Hepatocyte (in vitro differentiated cells): ENCODE measurements around the gene WDFY2. TPM values are rescaled to one million over a fixed set of nuclear protein-coding genes. Genes with fewer than 3 reads are reported as not detected.

Source experiments
- DNase-seq: peaks from one replicate; pipeline ENCODE4 v3.0.0-alpha.2; 2016; ENCODE audit warnings: low spot score
- H2AFZ ChIP-seq: fragments of 200-600 bp; sonication (generic); 2 replicates; pipeline ENCODE4 v1.6.0; 2016; ENCODE audit warnings: antibody characterized with exemption, mild to moderate bottlenecking
- H3K27ac ChIP-seq: fragments of 200-600 bp; sonication (generic); 2 replicates; pipeline ENCODE4 v1.5.1; 2016; ENCODE audit warnings: mild to moderate bottlenecking
- H3K27me3 ChIP-seq: fragments of 200-600 bp; sonication (generic); 2 replicates; pipeline ENCODE4 v1.6.1; 2016
- H3K36me3 ChIP-seq: fragments of 200-600 bp; sonication (generic); replicated peaks from 2 replicates; pipeline ENCODE4 v1.5.1; 2016; ENCODE audit warnings: low read depth; ENCODE audit not compliant: insufficient read depth
- H3K4me1 ChIP-seq: fragments of 200-600 bp; sonication (generic); 2 replicates; pipeline ENCODE4 v1.5.1; 2016; ENCODE audit warnings: mild to moderate bottlenecking, moderate library complexity; ENCODE audit not compliant: insufficient read depth
- H3K4me2 ChIP-seq: fragments of 200-600 bp; sonication (generic); 2 replicates; pipeline ENCODE4 v1.6.0; 2016
- H3K4me3 ChIP-seq: fragments of 200-600 bp; sonication (generic); 2 replicates; pipeline ENCODE4 v1.5.1; 2016; ENCODE audit warnings: mild to moderate bottlenecking
- H3K79me2 ChIP-seq: fragments of 200-600 bp; sonication (generic); 2 replicates; pipeline ENCODE4 v1.6.0; 2017; ENCODE audit warnings: mild to moderate bottlenecking
- H3K9me2 ChIP-seq: fragments of 200-600 bp; sonication (generic); replicated peaks from 2 replicates; pipeline ENCODE4 v1.6.0; 2017; ENCODE audit warnings: mild to moderate bottlenecking; ENCODE audit not compliant: insufficient read depth
- H3K9me3 ChIP-seq: fragments of 200-600 bp; sonication (generic); 2 replicates; pipeline ENCODE4 v1.5.1; 2016; ENCODE audit warnings: low read depth, mild to moderate bottlenecking
- H4K20me1 ChIP-seq: fragments of 200-600 bp; sonication (generic); 2 replicates; pipeline ENCODE4 v1.6.0; 2016; ENCODE audit warnings: mild to moderate bottlenecking; ENCODE audit not compliant: insufficient read depth, poor library complexity, severe bottlenecking
- CTCF ChIP-seq: fragments of 200-600 bp; sonication (generic); IDR thresholded peaks from 2 replicates; pipeline ENCODE4 v1.5.1; 2016; ENCODE audit warnings: antibody characterized with exemption, mild to moderate bottlenecking; ENCODE audit not compliant: poor library complexity
- EZH2 ChIP-seq: fragments of 200-600 bp; sonication (generic); IDR thresholded peaks from 2 replicates; pipeline ENCODE4 v1.6.1; 2016; ENCODE audit warnings: antibody characterized with exemption, mild to moderate bottlenecking, borderline replicate concordance
- EZH2phosphoT487 ChIP-seq: fragments of 200-600 bp; sonication (generic); IDR thresholded peaks from one replicate; pipeline ENCODE4 v1.6.1; 2018; ENCODE audit warnings: antibody characterized with exemption, mild to moderate bottlenecking, low read depth, moderate library complexity; ENCODE audit not compliant: unreplicated experiment, severe bottlenecking
- WGBS: methylation state at CpG from one replicate; pipeline ENCODE4 v1.1.6; 2016; ENCODE audit warnings: low lambda C conversion rate; ENCODE audit errors: missing lambda C conversion rate; 5-methylcytosine and 5-hydroxymethylcytosine counted together
- polyA plus RNA-seq: library from polyadenylated mRNA; unstranded; fragments of >200 nt; fragmentation: Nextera tagmentation; extraction: Ambion mirVana; gene quantifications from 2 replicates; pipeline ENCODE4 v1.2.1, GENCODE V29; 2016
- total RNA-seq: library from RNA; depleted of rRNA; stranded (reverse); fragments of >200 nt; gene quantifications from 2 replicates; pipeline ENCODE4 v1.2.3, GENCODE V29; 2014

Gene WDFY2
- total and polyA plus RNA-seq, 2 experiments from 2014 or later: 9.0 to 9.1 TPM

DNA sequence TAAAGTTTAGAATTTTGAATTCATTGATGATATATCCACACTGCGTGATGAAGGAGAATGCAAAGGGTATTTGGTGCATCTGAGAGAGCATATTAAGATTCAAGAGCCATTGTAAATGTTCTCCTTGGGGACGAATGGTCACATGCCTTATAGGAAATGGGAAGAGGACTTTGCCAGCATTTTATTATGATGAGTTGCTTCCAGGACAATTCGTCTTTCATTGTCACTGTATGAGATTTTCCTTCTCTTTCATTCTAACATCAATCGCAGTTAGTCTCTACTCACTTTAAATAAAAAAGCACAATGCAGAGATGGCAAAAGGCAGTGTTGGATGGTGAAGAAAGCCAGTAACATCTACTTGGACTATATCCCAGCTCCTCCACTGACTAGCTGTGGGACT, 21.4 kb downstream of the WDFY2 start:
- H3K36me3 ChIP-seq: no peaks in the 10 kb centered on the region
- H2AFZ ChIP-seq: no peak overlapping the region
- DNase-seq: no peak
- no peak overlapping the region for H3K4me2 ChIP-seq
- no peak overlapping the region for H3K4me3 ChIP-seq
- no peak overlapping the region for H3K27ac ChIP-seq
- H3K9me3 ChIP-seq: no peaks in the 10 kb centered on the region
- no peak for TF ChIP-seq EZH2phosphoT487
- TF ChIP-seq CTCF: no peak
- TF ChIP-seq EZH2: no peak
- H4K20me1 ChIP-seq: no peaks in the 10 kb centered on the region
- 96% methylated on average over 4 of the region's 4 CpGs for WGBS
- peaks cover 65% of the 10 kb centered on the region for H3K79me2 ChIP-seq
- H3K27me3 ChIP-seq: no peaks in the 10 kb centered on the region
- no peaks in the 10 kb centered on the region for H3K9me2 ChIP-seq
- no peaks in the 10 kb centered on the region for H3K4me1 ChIP-seq

DNA sequence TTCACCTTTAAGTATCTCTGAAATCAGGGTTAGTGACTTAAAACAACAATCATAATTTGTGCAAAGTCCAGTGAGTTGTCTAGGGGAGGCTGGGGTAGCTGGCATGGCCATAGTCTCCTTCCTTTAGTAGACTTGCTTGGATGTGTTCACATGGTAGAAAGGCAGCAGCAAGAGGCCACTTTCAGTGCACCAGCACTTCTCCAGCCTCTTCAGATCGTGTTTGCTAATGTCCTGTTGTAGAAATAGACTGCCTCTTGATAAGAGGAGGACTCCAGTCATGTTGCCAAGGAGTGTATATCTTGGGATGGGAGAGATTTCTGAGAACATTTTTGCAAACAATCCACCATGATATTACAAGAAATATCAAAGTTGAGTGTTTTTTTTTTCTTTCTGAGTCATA, 22.9 kb downstream of the WDFY2 start:
- DNase-seq: no peak
- no peak for TF ChIP-seq EZH2
- TF ChIP-seq CTCF: no peak
- no peak for TF ChIP-seq EZH2phosphoT487
- peaks cover 57% of the 10 kb centered on the region for H3K79me2 ChIP-seq
- H3K9me2 ChIP-seq: no peaks in the 10 kb centered on the region
- H3K27ac ChIP-seq: no peak overlapping the region
- H3K4me3 ChIP-seq: no peak overlapping the region
- no peaks in the 10 kb centered on the region for H4K20me1 ChIP-seq
- no peaks in the 10 kb centered on the region for H3K27me3 ChIP-seq
- no peaks in the 10 kb centered on the region for H3K9me3 ChIP-seq
- H3K36me3 ChIP-seq: no peaks in the 10 kb centered on the region
- H3K4me2 ChIP-seq: no peak overlapping the region
- WGBS: 83% methylated on average over 1 of the region's 1 CpG
- no peak overlapping the region for H2AFZ ChIP-seq
- H3K4me1 ChIP-seq: no peaks in the 10 kb centered on the region

DNA sequence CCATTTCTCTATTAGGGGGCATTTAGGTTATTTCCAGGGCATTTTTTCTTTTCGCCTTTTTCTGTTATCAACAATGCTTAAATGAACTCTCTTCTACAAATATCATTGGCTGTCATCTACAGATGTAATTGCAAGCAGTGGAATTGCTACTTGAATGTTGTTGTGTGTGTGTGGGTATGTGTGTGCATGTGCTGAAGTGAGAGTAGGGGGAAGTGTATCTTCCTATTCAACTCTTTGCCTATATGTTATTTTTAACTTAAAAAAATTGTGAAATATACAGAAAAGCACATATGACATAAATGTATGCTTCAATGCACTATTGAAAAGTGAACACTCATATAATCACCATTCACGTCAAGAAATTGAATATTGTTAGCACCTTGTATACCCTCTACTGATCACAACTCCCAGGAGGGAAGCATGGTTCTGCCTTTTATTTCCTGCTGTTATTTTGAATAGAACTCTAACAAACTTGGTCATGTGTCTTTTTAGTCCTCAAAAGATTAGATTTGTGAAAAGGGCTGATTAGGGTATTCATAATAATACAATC, 24.7 kb downstream of the WDFY2 start:
- Histone ChIP-seq H3K27me3 (no peaks in the 10 kb centered on the region), H3K79me2 (peaks cover 46% of the 10 kb centered on the region), H3K4me3 (no peak overlapping the region), H3K27ac (no peak overlapping the region), H3K4me2 (no peak overlapping the region), H3K9me3 (no peaks in the 10 kb centered on the region), H4K20me1 (no peaks in the 10 kb centered on the region), H3K4me1 (no peaks in the 10 kb centered on the region), H3K9me2 (no peaks in the 10 kb centered on the region), H3K36me3 (no peaks in the 10 kb centered on the region), H2AFZ (no peak overlapping the region)
- DNase-seq: no peak
- WGBS: 96% methylated on average over 2 of the region's 2 CpGs
- no peak for TF ChIP-seq EZH2phosphoT487
- TF ChIP-seq EZH2: no peak
- TF ChIP-seq CTCF: no peak

- Histone ChIP-seq H3K4me1 (no peaks in the 10 kb centered on the region), H3K9me2 (no peaks in the 10 kb centered on the region), H3K36me3 (no peaks in the 10 kb centered on the region), H3K79me2 (peaks cover 35% of the 10 kb centered on the region), H3K27ac (no peak overlapping the region), H3K27me3 (no peaks in the 10 kb centered on the region), H3K4me2 (no peak overlapping the region), H3K9me3 (no peaks in the 10 kb centered on the region), H2AFZ (no peak overlapping the region), H3K4me3 (no peak overlapping the region), H4K20me1 (no peaks in the 10 kb centered on the region)
- 83% methylated on average over 3 of the region's 3 CpGs for WGBS
- no peak for TF ChIP-seq EZH2phosphoT487
- TF ChIP-seq CTCF: no peak
- no peak for DNase-seq
These were observed 28.6 kb downstream of the WDFY2 start for GRCh38 chr13:51612867-51613266.
